Uterus (tissue), 4 donors: Measurements from ENCODE around the gene WTAP. TPM values are rescaled to one million over a fixed set of nuclear protein-coding genes. Genes with fewer than 3 reads are reported as not detected.

Experiments used
- DNase-seq, 2 donors: peaks; one replicate each; pipeline ENCODE4 v3.0.0-alpha.2; 2019 to 2020
- H3K27ac ChIP-seq, 2 donors: fragments of 200-600 bp; sonication (generic); 1 replicate in 1 of 2; 2 replicates in 1 of 2; pipeline ENCODE4 v1.5.1; 2016 to 2018
- H3K27me3 ChIP-seq, 2 donors: fragments of 200-600 bp; sonication (generic); one replicate each; pipeline ENCODE4 v1.5.1; 2018 to 2019; ENCODE audit warnings: control low read depth in 1 of 2
- H3K36me3 ChIP-seq, 2 donors: fragments of 200-600 bp; sonication (generic); one replicate each; pipeline ENCODE4 v1.5.1; 2019; ENCODE audit warnings: control low read depth in 1 of 2
- H3K4me1 ChIP-seq, 2 donors: fragments of 200-600 bp; sonication (generic); one replicate each; pipeline ENCODE4 v1.5.1; 2018 to 2019; ENCODE audit warnings: control low read depth in 1 of 2
- H3K4me3 ChIP-seq, 2 donors: fragments of 200-600 bp; sonication (generic); 1 replicate in 1 of 2; 2 replicates in 1 of 2; pipeline ENCODE4 v1.5.1; 2018 to 2019; ENCODE audit warnings: mild to moderate bottlenecking in 1 of 2
- H3K9me3 ChIP-seq, 2 donors: fragments of 200-600 bp; sonication (generic); one replicate each; pipeline ENCODE4 v1.5.1; 2019; ENCODE audit warnings: control low read depth in 1 of 2
- POLR2A ChIP-seq, 2 donors: fragments of 450-650 bp; IDR thresholded peaks; one replicate each; pipeline ENCODE4 v1.6.1; 2016; ENCODE audit warnings: antibody characterized with exemption in 2 of 2, mild to moderate bottlenecking in 1 of 2, moderate library complexity in 1 of 2
- intact Hi-C: fragments of 100-400 bp; cut with DNase I; formaldehyde crosslinking; loops from one replicate; pipeline ENCODE4 v1.15.1; 2023; ENCODE audit warnings: low total_unique reads
- total RNA-seq, 4 donors: library from RNA; depleted of rRNA in 3 of 4; stranded (reverse); fragments of >200 nt in 3 of 4; gene quantifications; one replicate each; pipeline versions ENCODE4 v1.1.0 to v1.2.4, GENCODE V29; 2014 to 2023
- TF ChIP-seq, protein P1 (sequence below), 4 experiments: fragments of 200-600 bp in 2 of 4; fragments of 450-650 bp in 2 of 4; sonication (generic) in 2 of 4; IDR thresholded peaks; one replicate each; pipeline ENCODE4 v1.5.1; 2016 to 2019; ENCODE audit warnings: antibody characterized with exemption in 4 of 4, mild to moderate bottlenecking in 2 of 4, moderate library complexity in 1 of 4
- donor health status: DM: yes; HTN: yes; CAD: no.

Gene WTAP
- total RNA-seq, 4 donors from 2014 or later = 33.3 to 139 (median 95.9) TPM

DNA sequence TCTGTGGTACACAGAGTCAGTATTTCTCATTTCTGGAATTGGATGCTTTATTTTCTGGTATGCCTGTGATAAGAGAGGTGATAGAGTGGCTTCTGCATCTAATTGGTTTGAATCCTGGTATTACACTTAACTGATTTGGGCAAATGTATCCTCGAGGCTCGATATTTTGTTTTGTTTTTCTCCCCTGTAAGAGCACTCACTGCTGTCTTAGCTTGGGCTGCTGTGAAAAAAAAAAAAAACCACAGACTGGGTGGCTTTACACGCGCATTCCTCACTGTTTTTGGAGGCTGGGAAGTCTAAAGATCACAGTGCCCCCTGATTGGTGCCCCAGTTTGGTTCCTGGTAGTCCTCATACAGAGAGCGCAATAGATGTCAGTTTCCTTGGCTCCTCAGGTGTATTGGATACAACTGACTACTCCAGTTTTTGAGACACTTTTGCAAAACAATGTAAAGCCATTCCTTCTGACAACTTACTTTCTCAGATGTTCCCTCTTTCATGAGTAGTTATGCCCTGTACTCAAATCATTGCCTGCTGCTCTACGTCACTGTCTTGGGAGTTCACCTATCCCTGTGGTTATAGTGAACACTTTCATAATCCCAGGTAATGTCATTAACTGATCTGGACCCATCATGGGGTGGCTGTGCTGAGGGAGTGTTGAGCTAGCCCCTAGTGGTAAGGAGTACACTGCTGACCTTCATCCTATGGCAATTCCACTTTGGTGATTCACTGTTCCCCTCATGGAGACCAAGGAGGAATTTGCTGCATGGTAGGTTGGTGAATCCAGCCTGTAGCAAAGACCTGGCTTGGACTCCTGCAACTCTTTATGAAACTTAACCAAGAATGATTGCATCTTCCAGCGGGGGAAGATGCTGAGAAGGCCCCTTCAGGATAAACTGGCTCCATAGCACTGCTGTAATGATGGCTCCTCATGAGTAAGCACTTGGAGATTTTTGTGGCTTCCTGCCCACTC lies 31.0 kb downstream of the WTAP start:
- intact Hi-C loops = no loop called here
- no peaks in the 10 kb centered on the region for H3K4me1 ChIP-seq

DNA sequence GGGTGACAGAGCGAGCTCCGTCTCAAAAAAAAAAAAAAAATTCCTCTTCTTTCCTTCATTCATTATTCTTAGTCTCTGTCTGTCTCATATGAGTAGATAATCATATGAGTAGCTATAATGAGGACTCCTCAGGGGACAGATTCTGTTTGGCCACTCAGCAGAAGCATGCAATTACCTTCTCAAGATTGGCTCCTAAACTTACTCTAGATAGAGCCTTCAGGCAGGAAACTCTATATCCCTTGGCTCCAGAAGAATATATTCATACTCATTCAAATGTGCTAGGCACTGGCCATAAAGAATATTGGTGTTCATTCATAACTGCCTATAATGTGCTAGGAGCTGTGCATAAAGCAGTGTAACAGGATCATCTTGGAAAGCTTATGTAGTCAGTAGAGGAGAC lies 32.3 kb downstream of the WTAP start:
- Histone ChIP-seq H3K9me3 (no peaks in the 10 kb centered on the region), H3K27ac (no peak overlapping the region), H3K36me3 (no peaks in the 10 kb centered on the region), H3K27me3 (no peaks in the 10 kb centered on the region), H3K4me1 (no peaks in the 10 kb centered on the region), H3K4me3 (no peak overlapping the region)
- no peak for DNase-seq
- no peak for TF ChIP-seq POLR2A (IDR thresholded peaks at IDR 0.05)
- TF ChIP-seq, protein P1, sequence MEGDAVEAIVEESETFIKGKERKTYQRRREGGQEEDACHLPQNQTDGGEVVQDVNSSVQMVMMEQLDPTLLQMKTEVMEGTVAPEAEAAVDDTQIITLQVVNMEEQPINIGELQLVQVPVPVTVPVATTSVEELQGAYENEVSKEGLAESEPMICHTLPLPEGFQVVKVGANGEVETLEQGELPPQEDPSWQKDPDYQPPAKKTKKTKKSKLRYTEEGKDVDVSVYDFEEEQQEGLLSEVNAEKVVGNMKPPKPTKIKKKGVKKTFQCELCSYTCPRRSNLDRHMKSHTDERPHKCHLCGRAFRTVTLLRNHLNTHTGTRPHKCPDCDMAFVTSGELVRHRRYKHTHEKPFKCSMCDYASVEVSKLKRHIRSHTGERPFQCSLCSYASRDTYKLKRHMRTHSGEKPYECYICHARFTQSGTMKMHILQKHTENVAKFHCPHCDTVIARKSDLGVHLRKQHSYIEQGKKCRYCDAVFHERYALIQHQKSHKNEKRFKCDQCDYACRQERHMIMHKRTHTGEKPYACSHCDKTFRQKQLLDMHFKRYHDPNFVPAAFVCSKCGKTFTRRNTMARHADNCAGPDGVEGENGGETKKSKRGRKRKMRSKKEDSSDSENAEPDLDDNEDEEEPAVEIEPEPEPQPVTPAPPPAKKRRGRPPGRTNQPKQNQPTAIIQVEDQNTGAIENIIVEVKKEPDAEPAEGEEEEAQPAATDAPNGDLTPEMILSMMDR (IDR thresholded peaks at IDR 0.05) = no peak
- intact Hi-C loops = loop anchor here (5.0 kb wide), 1 partner anchor 32 kb away; the partner anchor contains the start of gene WTAP

More for the DNA sequence above, 31.0 kb downstream of the WTAP start:
- DNase-seq = no peak
- H3K36me3 ChIP-seq = no peaks in the 10 kb centered on the region
- no peak overlapping the region for H3K27ac ChIP-seq
- H3K4me3 ChIP-seq = no peak overlapping the region
- TF ChIP-seq, protein P1 (IDR thresholded peaks at IDR 0.05) = no peak
- TF ChIP-seq POLR2A (IDR thresholded peaks at IDR 0.05) = no peak
- H3K9me3 ChIP-seq = no peaks in the 10 kb centered on the region
- no peaks in the 10 kb centered on the region for H3K27me3 ChIP-seq

DNA sequence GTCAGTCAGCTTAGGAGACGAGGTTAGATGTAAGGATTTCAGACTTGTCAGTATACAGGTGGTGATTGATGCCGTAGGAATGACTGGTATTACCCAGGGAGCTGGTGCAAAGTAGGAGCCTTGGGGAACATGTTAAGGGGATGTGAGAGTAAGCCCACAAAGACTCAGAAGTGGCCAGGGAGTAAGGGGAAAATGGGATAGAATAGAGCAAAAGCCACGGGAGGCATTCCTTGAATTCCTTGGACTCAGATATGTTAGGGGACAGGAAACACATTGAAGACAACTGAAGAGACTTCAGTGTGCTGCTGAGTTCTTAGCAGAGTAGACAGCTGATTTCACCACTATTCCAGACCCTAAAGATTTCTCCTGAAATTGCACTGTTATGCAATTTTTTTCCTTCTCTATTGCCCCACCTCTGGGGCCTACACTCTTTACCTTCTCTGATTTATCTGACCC lies 33.3 kb downstream of the WTAP start:
- Histone ChIP-seq H3K27ac (peak overlapping the region; percentile 99 to 100), H3K36me3 (no peaks in the 10 kb centered on the region), H3K9me3 (no peaks in the 10 kb centered on the region), H3K4me1 (no peaks in the 10 kb centered on the region), H3K27me3 (no peaks in the 10 kb centered on the region), H3K4me3 (no peak overlapping the region)
- intact Hi-C loops = loop anchor here (5.0 kb wide), 1 partner anchor 33 kb away; the partner anchor contains the start of gene WTAP
- TF ChIP-seq, protein P1 (IDR thresholded peaks at IDR 0.05) = no peak
- no peak for TF ChIP-seq POLR2A (IDR thresholded peaks at IDR 0.05)
- DNase-seq = no peak

DNA sequence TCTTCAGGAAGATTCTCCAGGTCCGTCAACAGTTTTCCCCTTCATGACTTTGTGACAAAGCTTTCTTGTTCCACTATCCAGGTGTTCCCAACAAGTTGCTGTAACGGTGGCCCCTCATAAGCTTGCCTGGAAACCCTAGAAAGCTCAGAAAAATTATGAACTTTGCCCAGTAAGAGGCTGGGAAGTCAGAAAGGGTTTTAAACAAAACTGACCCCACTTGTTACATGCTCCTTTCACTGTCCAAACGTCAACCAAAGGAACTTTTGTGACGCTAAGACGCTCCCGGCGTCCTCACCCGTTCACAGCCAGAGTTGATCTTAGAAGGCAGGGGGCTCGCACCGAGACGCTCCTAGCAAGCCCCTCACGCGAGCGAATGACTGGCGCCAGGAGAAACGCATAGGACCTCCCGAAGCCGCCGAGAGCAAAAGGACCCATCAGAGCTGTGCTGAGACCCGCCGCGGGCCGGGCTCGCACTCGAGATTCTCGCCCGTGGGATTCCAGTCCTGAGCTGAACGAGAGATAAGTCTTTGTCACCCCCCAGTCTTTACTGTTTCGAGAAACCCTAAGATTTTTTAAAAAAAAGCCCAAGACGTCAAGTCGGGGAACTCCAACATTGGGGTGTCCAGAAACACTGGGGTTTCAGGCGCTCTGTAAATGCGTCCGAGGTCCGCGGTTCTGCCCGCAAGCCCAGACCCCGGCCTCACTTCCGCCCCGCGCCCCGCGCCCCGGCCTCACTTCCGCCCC lies 34.0 kb downstream of the WTAP start:
- Histone ChIP-seq H3K4me3 (peak overlapping the region; percentile 92 to 98), H3K27me3 (no peaks in the 10 kb centered on the region), H3K4me1 (no peaks in the 10 kb centered on the region), H3K9me3 (no peaks in the 10 kb centered on the region), H3K36me3 (no peaks in the 10 kb centered on the region), H3K27ac (peak overlapping the region; percentile 99 to 100)
- peak; percentile 31 to 42 for DNase-seq
- intact Hi-C loops = loop anchor here (5.0 kb wide), 1 partner anchor 34 kb away; the partner anchor contains the start of gene WTAP
- no peak for TF ChIP-seq POLR2A (IDR thresholded peaks at IDR 0.05)
- TF ChIP-seq, protein P1 (IDR thresholded peaks at IDR 0.05) = no peak
